ENCODE data around the gene NUBP2. TPM values are rescaled to one million over a fixed set of nuclear protein-coding genes. Genes with fewer than 3 reads are reported as not detected.
A peak's percentile ranks its signal among the peaks of the same experiment; 100 is the strongest.

Gene NUBP2
- 49.1 TPM for polyA plus RNA-seq (2013, experiment 1 of 2)
- 49.4 TPM for polyA plus RNA-seq (2013, experiment 2 of 2)

GRCh38 chr16:1782408-1783264 is at the start of gene NUBP2, which contains the start of gene SPSB3:
Gene NUBP2, plus strand, starts transcription at chr16:1782960. Its CDS starts 61 bp downstream, at chr16:1783021.
Gene SPSB3, minus strand, starts transcription at chr16:1782571. Its CDS starts 1,088 bp downstream, at chr16:1781483.
- Histone ChIP-seq H3K27me3 (ENCODE audit: insufficient read depth, low read length) (no peaks in the 10 kb centered on the region), H3K36me3 (ENCODE audit: insufficient read depth, low read length) (peaks cover 30% of the 10 kb centered on the region), H3K9ac (ENCODE audit: low read depth, low read length) (peak within 1 kb of the TSS; percentile 86), H3K9me3 (ENCODE audit: insufficient read depth, low read depth, low read length) (no peaks in the 10 kb centered on the region), H3K4me3 (ENCODE audit: low read length) (peak within 1 kb of the TSS; percentile 98), H3K27ac (ENCODE audit: low read depth, low read length) (peak within 1 kb of the TSS; percentile 57), H3K4me1 (ENCODE audit: insufficient read depth, low read length) (no peaks in the 10 kb centered on the region; the same call in 1 of the 2 replicates)
- WGBS, result under 1% methylated on average over 102 of the region's 102 CpGs

- H3K9me3 ChIP-seq (ENCODE audit: insufficient read depth, low read depth, low read length), result peaks cover 42% of the 10 kb centered on the region
- H3K27ac ChIP-seq (ENCODE audit: low read depth, low read length), result no peak overlapping the region
- H3K4me1 ChIP-seq (ENCODE audit: insufficient read depth, low read length), result no peaks in the 10 kb centered on the region
- H3K36me3 ChIP-seq (ENCODE audit: insufficient read depth, low read length), result peaks cover 12% of the 10 kb centered on the region; the same call in 1 of the 2 replicates
- no peak overlapping the region for H3K9ac ChIP-seq (ENCODE audit: low read depth, low read length)
- H3K27me3 ChIP-seq (ENCODE audit: insufficient read depth, low read length), result no peaks in the 10 kb centered on the region
- WGBS, result 96% methylated on average over 22 of the region's 22 CpGs
- H3K4me3 ChIP-seq (ENCODE audit: low read length), result no peak overlapping the region
These were observed 48.6 kb upstream of the NUBP2 start for GRCh38 chr16:1734123-1734522.

- H3K9ac ChIP-seq (ENCODE audit: low read depth, low read length), result no peak overlapping the region
- WGBS, result 97% methylated on average over 22 of the region's 22 CpGs
- H3K4me1 ChIP-seq (ENCODE audit: insufficient read depth, low read length), result no peaks in the 10 kb centered on the region
- H3K4me3 ChIP-seq (ENCODE audit: low read length), result no peak overlapping the region
- peaks cover 10% of the 10 kb centered on the region; the same call in 1 of the 2 replicates for H3K36me3 ChIP-seq (ENCODE audit: insufficient read depth, low read length)
- no peak overlapping the region for H3K27ac ChIP-seq (ENCODE audit: low read depth, low read length)
- no peaks in the 10 kb centered on the region for H3K27me3 ChIP-seq (ENCODE audit: insufficient read depth, low read length)
- H3K9me3 ChIP-seq (ENCODE audit: insufficient read depth, low read depth, low read length), result peaks cover 49% of the 10 kb centered on the region
These were observed 47.9 kb upstream of the NUBP2 start for GRCh38 chr16:1734816-1735215.

GRCh38 chr16:1740234-1740633 is 42.5 kb upstream of the NUBP2 start:
- Histone ChIP-seq H3K27me3 (ENCODE audit: insufficient read depth, low read length) (no peaks in the 10 kb centered on the region), H3K4me1 (ENCODE audit: insufficient read depth, low read length) (no peaks in the 10 kb centered on the region), H3K4me3 (ENCODE audit: low read length) (no peak overlapping the region), H3K36me3 (ENCODE audit: insufficient read depth, low read length) (peaks cover 15% of the 10 kb centered on the region; the same call in 1 of the 2 replicates), H3K9me3 (ENCODE audit: insufficient read depth, low read depth, low read length) (peaks cover 45% of the 10 kb centered on the region), H3K27ac (ENCODE audit: low read depth, low read length) (no peak overlapping the region), H3K9ac (ENCODE audit: low read depth, low read length) (no peak overlapping the region)
- 97% methylated on average over 33 of the region's 33 CpGs for WGBS

- H3K4me3 ChIP-seq (ENCODE audit: low read length), result no peak overlapping the region
- 96% methylated on average over 30 of the region's 30 CpGs for WGBS
- H3K4me1 ChIP-seq (ENCODE audit: insufficient read depth, low read length), result no peaks in the 10 kb centered on the region; the same call in 1 of the 2 replicates
- no peaks in the 10 kb centered on the region for H3K27me3 ChIP-seq (ENCODE audit: insufficient read depth, low read length)
- no peak overlapping the region for H3K9ac ChIP-seq (ENCODE audit: low read depth, low read length)
- H3K27ac ChIP-seq (ENCODE audit: low read depth, low read length), result no peak overlapping the region
- H3K9me3 ChIP-seq (ENCODE audit: insufficient read depth, low read depth, low read length), result peaks cover 38% of the 10 kb centered on the region
- peaks cover 15% of the 10 kb centered on the region; the same call in 1 of the 2 replicates for H3K36me3 ChIP-seq (ENCODE audit: insufficient read depth, low read length)
These were observed 41.8 kb upstream of the NUBP2 start for GRCh38 chr16:1740781-1741490.

- H3K27me3 ChIP-seq (ENCODE audit: insufficient read depth, low read length), result no peaks in the 10 kb centered on the region
- peaks cover 32% of the 10 kb centered on the region for H3K9me3 ChIP-seq (ENCODE audit: insufficient read depth, low read depth, low read length)
- H3K4me3 ChIP-seq (ENCODE audit: low read length), result no peak overlapping the region
- H3K4me1 ChIP-seq (ENCODE audit: insufficient read depth, low read length), result no peaks in the 10 kb centered on the region; the same call in 1 of the 2 replicates
- H3K36me3 ChIP-seq (ENCODE audit: insufficient read depth, low read length), result peaks cover 15% of the 10 kb centered on the region; the same call in 1 of the 2 replicates
- WGBS, result 95% methylated on average over 19 of the region's 19 CpGs
- no peak overlapping the region for H3K9ac ChIP-seq (ENCODE audit: low read depth, low read length)
- H3K27ac ChIP-seq (ENCODE audit: low read depth, low read length), result no peak overlapping the region
These were observed 41.1 kb upstream of the NUBP2 start for GRCh38 chr16:1741553-1742165.

GRCh38 chr16:1743376-1744337 is 39.1 kb upstream of the NUBP2 start:
- Histone ChIP-seq H3K9ac (ENCODE audit: low read depth, low read length) (no peak overlapping the region), H3K27me3 (ENCODE audit: insufficient read depth, low read length) (no peaks in the 10 kb centered on the region), H3K9me3 (ENCODE audit: insufficient read depth, low read depth, low read length) (peaks cover 12% of the 10 kb centered on the region; the same call in 1 of the 2 replicates), H3K4me1 (ENCODE audit: insufficient read depth, low read length) (no peaks in the 10 kb centered on the region; the same call in 1 of the 2 replicates), H3K36me3 (ENCODE audit: insufficient read depth, low read length) (peaks cover 26% of the 10 kb centered on the region), H3K4me3 (ENCODE audit: low read length) (no peak overlapping the region), H3K27ac (ENCODE audit: low read depth, low read length) (no peak overlapping the region)
- 95% methylated on average over 32 of the region's 32 CpGs for WGBS

- Histone ChIP-seq H3K9me3 (ENCODE audit: insufficient read depth, low read depth, low read length) (peaks cover 5% of the 10 kb centered on the region; the same call in 1 of the 2 replicates), H3K27me3 (ENCODE audit: insufficient read depth, low read length) (no peaks in the 10 kb centered on the region), H3K27ac (ENCODE audit: low read depth, low read length) (no peak overlapping the region), H3K9ac (ENCODE audit: low read depth, low read length) (no peak overlapping the region), H3K4me1 (ENCODE audit: insufficient read depth, low read length) (no peaks in the 10 kb centered on the region; the same call in 1 of the 2 replicates), H3K36me3 (ENCODE audit: insufficient read depth, low read length) (peaks cover 33% of the 10 kb centered on the region), H3K4me3 (ENCODE audit: low read length) (no peak overlapping the region)
- 91% methylated on average over 20 of the region's 24 CpGs for WGBS
These were observed 38.4 kb upstream of the NUBP2 start for GRCh38 chr16:1744338-1744840.

GRCh38 chr16:1745181-1745899 is 37.4 kb upstream of the NUBP2 start:
- H3K4me1 ChIP-seq (ENCODE audit: insufficient read depth, low read length), result no peaks in the 10 kb centered on the region; the same call in 1 of the 2 replicates
- H3K27me3 ChIP-seq (ENCODE audit: insufficient read depth, low read length), result no peaks in the 10 kb centered on the region
- 92% methylated on average over 25 of the region's 25 CpGs for WGBS
- H3K4me3 ChIP-seq (ENCODE audit: low read length), result no peak overlapping the region
- H3K27ac ChIP-seq (ENCODE audit: low read depth, low read length), result peak overlapping the region; percentile 3; the same call in 1 of the 2 replicates
- peak overlapping the region; percentile 19; the same call in 1 of the 2 replicates for H3K9ac ChIP-seq (ENCODE audit: low read depth, low read length)
- H3K36me3 ChIP-seq (ENCODE audit: insufficient read depth, low read length), result peaks cover 39% of the 10 kb centered on the region
- H3K9me3 ChIP-seq (ENCODE audit: insufficient read depth, low read depth, low read length), result no peaks in the 10 kb centered on the region
